ENCODE data around the gene LRRC4C. TPM values are rescaled to one million over a fixed set of nuclear protein-coding genes. Genes with fewer than 3 reads are reported as not detected.

The LRRC4C gene
- polyA plus RNA-seq, 1 of the 3 experiments (the other 2 are of a cell fraction) = 0.16 TPM

- TF ChIP-seq FOSL2 (IDR thresholded peaks at IDR 0.05; ENCODE audit: borderline replicate concordance, low read depth) (no peak), TAF1 (IDR thresholded peaks at IDR 0.05; ENCODE audit: borderline replicate concordance, low read depth, low read length) (no peak)
Observed at GRCh38 chr11:40998920-40999319, 460.5 kb downstream of the LRRC4C start (continued).

- ChIA-PET CTCF (interaction anchor here (0.7 kb wide), 1 partner anchor 31 kb away, joined by 3 read pairs; no protein-coding TSS in a partner anchor), POLR2A (no interaction called here)
- WGBS (ENCODE audit: low lambda C conversion rate) = 0% methylated on average over 1 of the region's 1 CpG
- Histone ChIP-seq H3K9me3 (no peaks in the 10 kb centered on the region), H3K27ac (ENCODE audit: low read depth in 2 of 2, low read length in 1 of 2) (no peak overlapping the region), H3K36me3 (replicated peaks in 1 of 2; ENCODE audit: control insufficient read depth in 1 of 2, insufficient read depth in 2 of 2, low read length in 1 of 2) (no peaks in the 10 kb centered on the region), H3F3A (replicated peaks; ENCODE audit: insufficient read depth) (no peaks in the 10 kb centered on the region), H3K9ac (no peak overlapping the region), H2AFZ (ENCODE audit: low read depth) (no peak overlapping the region), H3K4me2 (no peak overlapping the region), H3K9me2 (no peaks in the 10 kb centered on the region), H3K79me2 (ENCODE audit: insufficient read depth) (no peaks in the 10 kb centered on the region), H3K27me3 (ENCODE audit: insufficient read depth) (no peaks in the 10 kb centered on the region), H4K20me1 (ENCODE audit: insufficient read depth) (no peaks in the 10 kb centered on the region), H3K4me1 (ENCODE audit: control insufficient read depth in 1 of 2, insufficient read depth in 2 of 2, low read depth in 1 of 2, low read length in 1 of 2) (no peaks in the 10 kb centered on the region), H3K4me3 (ENCODE audit: low read depth in 2 of 2, low read length in 1 of 2) (no peak overlapping the region)
- DNase-seq = no peak
- TF ChIP-seq RFX5 (IDR thresholded peaks at IDR 0.05; ENCODE audit: low read length) (no peak), RXRA (IDR thresholded peaks at IDR 0.05; ENCODE audit: borderline replicate concordance, low read depth) (no peak), MXI1 (IDR thresholded peaks at IDR 0.05; ENCODE audit: low read depth, low read length) (no peak), CTCF (IDR thresholded peaks at IDR 0.05) (no peak), CHD2 (IDR thresholded peaks at IDR 0.05; ENCODE audit: low read length, partially characterized antibody) (no peak), YY1 (IDR thresholded peaks at IDR 0.05; ENCODE audit: low read depth) (no peak), REST (IDR thresholded peaks at IDR 0.05; ENCODE audit: low read depth, low read length) (no peak)
Observed at GRCh38 chr11:40987776-40988435, 471.5 kb downstream of the LRRC4C start.

All from SK-N-SH (cell line).